Iris pigment epithelial cell (primary cell): ENCODE results near the gene GAK.
"Not testable (repeated sequence)": the region's sequence is repeated elsewhere in the genome, so short reads cannot be mapped to it uniquely, and the experiment has no call there.

Source experiments
- DNase-seq: peaks from one replicate; pipeline ENCODE4 v3.0.0-alpha.2; 2011; ENCODE audit warnings: low read depth

Gene GAK

GRCh38 chr4:931960-932712, at the start of gene GAK, which contains the start of gene TMEM175:
Gene GAK (minus strand): TSS chr4:932316. CDS start chr4:932187, 129 bp downstream.
Gene TMEM175 (plus strand): TSS chr4:932460. CDS start chr4:947740, 15,280 bp downstream.
- peak; percentile 96 for DNase-seq

DNA sequence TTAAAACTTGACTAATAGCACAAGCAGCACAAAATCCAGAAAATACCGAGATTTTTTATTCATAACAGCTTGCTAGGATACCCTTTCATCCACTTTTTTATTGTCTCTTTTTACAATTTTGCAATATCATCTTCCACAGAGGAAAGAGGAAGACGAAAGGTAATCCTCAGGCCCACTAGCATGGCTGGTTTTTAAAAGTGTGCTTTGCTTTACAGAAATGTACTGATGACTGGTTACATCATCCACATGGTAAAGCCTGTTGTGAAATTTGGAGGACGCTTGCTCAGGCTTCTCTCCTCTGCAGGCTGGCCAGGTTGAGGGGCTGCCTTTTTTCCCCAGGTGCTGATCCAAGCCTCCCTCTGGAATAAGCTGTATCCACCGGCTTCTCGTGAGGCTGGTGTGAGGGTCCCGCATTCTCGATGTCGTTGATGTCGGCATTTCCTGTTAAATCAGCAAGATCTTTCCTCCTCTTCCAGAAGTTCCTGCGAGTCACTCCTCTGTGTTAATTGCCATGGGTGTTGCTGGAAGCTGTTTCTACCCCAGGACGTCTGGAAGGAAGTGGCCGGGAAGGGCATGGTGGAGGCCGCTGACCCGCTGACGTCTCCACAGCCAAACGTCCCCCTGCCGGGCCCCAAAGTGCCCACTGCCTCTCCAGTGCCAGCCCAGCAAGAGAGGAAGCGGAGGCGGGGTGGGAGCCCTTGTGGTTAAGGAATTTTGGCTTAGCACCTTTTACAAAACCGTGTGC, 47.0 kb upstream of the GAK start:
- DNase-seq: peak; percentile 73

GRCh38 chr4:976016-976415, 43.9 kb upstream of the GAK start:
- not testable (repeated sequence) for DNase-seq

GRCh38 chr4:974668-975067, 42.6 kb upstream of the GAK start:
- DNase-seq: no peak

DNA sequence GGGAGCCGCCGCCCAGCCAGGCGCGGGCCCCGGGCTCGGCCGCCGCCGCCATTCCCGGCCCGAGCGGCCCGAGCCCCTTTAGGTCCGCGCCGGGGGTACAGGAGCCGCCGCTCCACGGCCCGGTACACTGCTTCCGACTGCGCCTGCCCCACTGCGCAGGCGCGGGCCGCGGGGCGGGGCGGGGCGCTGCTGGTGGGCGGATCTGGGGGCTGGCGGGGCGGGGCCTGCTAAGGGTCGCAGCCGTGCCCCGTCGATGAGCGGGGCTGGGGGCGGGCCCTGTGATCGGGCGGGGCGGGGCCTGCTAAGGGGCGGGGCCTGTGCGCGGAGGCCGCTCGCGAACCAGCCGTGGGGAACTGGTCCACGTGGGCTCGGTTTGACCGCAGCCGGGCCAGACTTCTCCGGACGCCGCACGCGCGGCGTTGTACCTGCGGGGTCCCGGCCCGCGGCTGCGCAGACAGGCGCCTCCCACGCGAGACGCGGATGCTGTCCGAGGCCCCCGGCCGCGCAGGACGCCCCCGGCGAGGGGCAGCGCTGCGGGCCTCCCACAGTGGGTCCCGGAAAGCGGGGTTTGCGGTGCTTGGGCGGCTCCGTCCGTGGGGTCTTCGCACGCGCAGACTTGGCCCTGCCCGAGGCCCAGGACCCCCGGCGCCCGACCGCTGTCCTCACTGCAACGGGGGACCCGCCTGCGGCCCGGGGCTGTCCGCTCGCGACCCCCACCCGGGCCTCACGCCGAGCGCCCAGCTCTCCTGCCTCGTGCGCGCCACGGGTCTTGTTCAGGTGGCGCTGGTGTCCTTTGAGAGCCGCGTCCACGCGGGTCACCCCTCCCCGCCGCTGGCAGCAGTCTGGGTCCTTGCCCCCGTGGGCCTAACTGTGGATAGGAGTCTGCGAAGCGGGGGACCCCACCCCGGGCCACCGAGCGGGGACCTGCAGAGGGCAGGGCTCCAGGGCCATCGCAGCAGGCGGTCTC, 41.6 kb upstream of the GAK start, which contains the start of gene DGKQ:
Gene DGKQ, minus strand, starts transcription at position 139 of the 967 bp plus-strand sequence. Its CDS starts 87 bp downstream, at position 52.
- DNase-seq: peak; percentile 79

GRCh38 chr4:972651-973424, 40.7 kb upstream of the GAK start:
- peak; percentile 15 for DNase-seq

- DNase-seq: no peak
Observed at GRCh38 chr4:971666-972500, 39.8 kb upstream of the GAK start.

- DNase-seq: no peak
Observed at GRCh38 chr4:970854-971520, 38.9 kb upstream of the GAK start.

DNA sequence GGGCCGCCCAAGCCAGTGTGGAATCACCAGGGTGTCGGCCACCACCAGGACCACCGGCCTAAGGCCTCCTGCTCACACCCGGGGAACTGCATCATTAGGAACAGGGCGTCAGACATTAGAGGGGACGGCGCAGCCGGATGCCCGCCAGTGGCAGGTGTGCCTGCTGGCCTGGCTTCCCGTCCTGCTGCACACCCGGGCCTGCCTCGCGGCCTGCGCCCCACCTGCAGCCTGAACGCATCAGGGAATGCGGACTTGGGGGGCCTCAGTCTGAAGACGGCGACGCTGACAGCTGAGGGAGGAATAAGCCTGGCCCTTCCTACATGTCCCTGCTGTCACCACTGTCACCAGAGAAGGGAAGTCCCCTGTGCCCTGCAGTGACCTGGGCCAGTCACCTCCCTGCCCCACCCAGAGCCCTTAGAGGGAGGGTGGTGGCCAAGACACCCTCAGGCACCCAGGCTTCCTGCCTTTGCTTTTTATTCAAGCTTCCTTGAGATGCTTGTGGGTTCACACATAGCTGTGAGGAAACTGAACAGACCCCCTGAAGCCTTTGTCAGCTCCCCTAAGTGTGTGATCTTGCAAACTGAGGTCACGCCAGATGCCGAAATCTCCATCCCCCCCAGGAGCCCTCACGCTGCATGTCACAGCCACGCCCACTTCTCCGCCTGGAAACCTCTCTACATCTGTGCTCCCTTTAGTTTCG, 38.1 kb upstream of the GAK start:
- DNase-seq: no peak

GRCh38 chr4:968621-969394, 36.7 kb upstream of the GAK start:
- DNase-seq: no peak

DNA sequence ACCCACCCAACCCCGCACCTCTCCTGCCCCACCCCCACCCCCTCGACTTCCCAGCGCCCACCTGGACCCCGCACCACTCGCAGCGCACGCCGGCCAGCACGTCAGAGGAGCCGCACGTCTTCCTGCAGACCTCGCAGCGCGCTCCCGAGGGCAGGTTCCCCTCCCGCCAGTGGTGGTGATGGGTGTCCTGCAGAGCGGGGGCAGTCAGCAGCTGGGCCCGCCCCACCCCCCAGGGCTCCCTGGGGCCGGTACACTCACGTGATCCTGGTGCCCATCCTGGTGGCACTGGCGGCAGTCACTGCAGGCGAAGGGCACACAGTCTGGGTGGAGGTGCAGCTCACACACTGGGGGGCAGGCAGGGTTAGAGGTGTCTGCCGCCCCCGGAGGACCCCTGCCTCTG, 36.1 kb upstream of the GAK start:
- no peak for DNase-seq

GRCh38 chr4:967113-968104, 35.3 kb upstream of the GAK start:
- peak; percentile 53 for DNase-seq

GRCh38 chr4:966266-967112, 34.4 kb upstream of the GAK start:
- DNase-seq: no peak

GRCh38 chr4:965766-966134, 33.6 kb upstream of the GAK start:
- no peak for DNase-seq

- DNase-seq: no peak
Observed at GRCh38 chr4:965048-965765, 33.1 kb upstream of the GAK start.
